Fibroblast of skin of left biceps (primary cell): ENCODE results near the gene ITGB8.
A peak's percentile ranks its signal among the peaks of the same experiment; 100 is the strongest.

Source experiments
- DNase-seq, 2 experiments: peaks; one replicate each; pipeline ENCODE4 v3.0.0-alpha.2; 2013; ENCODE audit warnings: low read depth in 2 of 2

The ITGB8 gene

GRCh38 chr7:20307901-20308300, 22.8 kb upstream of the ITGB8 start:
- DNase-seq: no peak

- no peak for DNase-seq
Observed at GRCh38 chr7:20310301-20310700, 20.4 kb upstream of the ITGB8 start.

- peak in 1 of 2 experiments; percentile 48 for DNase-seq
Observed at GRCh38 chr7:20310963-20311742, 19.5 kb upstream of the ITGB8 start.

- no peak for DNase-seq
Observed at GRCh38 chr7:20311743-20312042, 19.0 kb upstream of the ITGB8 start.

GRCh38 chr7:20312562-20312961, 18.1 kb upstream of the ITGB8 start:
- no peak for DNase-seq

GRCh38 chr7:20313626-20314025, 17.1 kb upstream of the ITGB8 start:
- DNase-seq: no peak

- DNase-seq: no peak
Observed at GRCh38 chr7:20314198-20314597, 16.5 kb upstream of the ITGB8 start.

GRCh38 chr7:20316706-20317105, 14.0 kb upstream of the ITGB8 start:
- DNase-seq: no peak

GRCh38 chr7:20317413-20317812, 13.3 kb upstream of the ITGB8 start:
- no peak for DNase-seq

- no peak for DNase-seq
Observed at GRCh38 chr7:20318933-20319332, 11.8 kb upstream of the ITGB8 start.

- no peak for DNase-seq
Observed at GRCh38 chr7:20320322-20320721, 10.4 kb upstream of the ITGB8 start.

- no peak for DNase-seq
Observed at GRCh38 chr7:20320786-20321185, 9.9 kb upstream of the ITGB8 start.

- peak in 1 of 2 experiments; percentile 35 for DNase-seq
Observed at GRCh38 chr7:20323595-20323994, 7.1 kb upstream of the ITGB8 start.

GRCh38 chr7:20326342-20326741, 4.4 kb upstream of the ITGB8 start:
- DNase-seq: no peak

- peak in 1 of 2 experiments; percentile 43 for DNase-seq
Observed at GRCh38 chr7:20327055-20327454, 3.6 kb upstream of the ITGB8 start.

GRCh38 chr7:20328027-20328426, 2.7 kb upstream of the ITGB8 start:
- no peak for DNase-seq

GRCh38 chr7:20328692-20329091, 2.0 kb upstream of the ITGB8 start:
- no peak for DNase-seq

- no peak for DNase-seq
Observed at GRCh38 chr7:20329389-20330238, 1.1 kb upstream of the ITGB8 start.

GRCh38 chr7:20330928-20331909, 519 bp downstream of the ITGB8 start:
- no peak for DNase-seq

- DNase-seq: no peak
Observed at GRCh38 chr7:20331910-20332813, 1.5 kb downstream of the ITGB8 start.

- no peak for DNase-seq
Observed at GRCh38 chr7:20338285-20338684, 7.6 kb downstream of the ITGB8 start.
